SH-SY5Y (cell line): ENCODE data around the gene ATG9A.

ENCODE experiments used
- GATA2 ChIP-seq: IDR thresholded peaks from 2 replicates; pipeline ENCODE4 v1.6.1; 2011; ENCODE audit warnings: mild to moderate bottlenecking, low read depth, low read length
- GATA3 ChIP-seq: IDR thresholded peaks from 2 replicates; pipeline ENCODE4 v1.6.1; 2011; ENCODE audit warnings: low read depth, mild to moderate bottlenecking, low read length, moderate library complexity

- no peak for TF ChIP-seq GATA2
- TF ChIP-seq GATA3, result no peak
Measured at GRCh38 chr2:219213486-219214071, 15.9 kb downstream of the ATG9A start.
